Measurements from ENCODE around the gene CPNE2. TPM values are rescaled to one million over a fixed set of nuclear protein-coding genes. Genes with fewer than 3 reads are reported as not detected.

CPNE2 gene
- total RNA-seq, 8 experiments from 2014 or later = 14.7 to 71.4 (median 19.1) TPM

DNA sequence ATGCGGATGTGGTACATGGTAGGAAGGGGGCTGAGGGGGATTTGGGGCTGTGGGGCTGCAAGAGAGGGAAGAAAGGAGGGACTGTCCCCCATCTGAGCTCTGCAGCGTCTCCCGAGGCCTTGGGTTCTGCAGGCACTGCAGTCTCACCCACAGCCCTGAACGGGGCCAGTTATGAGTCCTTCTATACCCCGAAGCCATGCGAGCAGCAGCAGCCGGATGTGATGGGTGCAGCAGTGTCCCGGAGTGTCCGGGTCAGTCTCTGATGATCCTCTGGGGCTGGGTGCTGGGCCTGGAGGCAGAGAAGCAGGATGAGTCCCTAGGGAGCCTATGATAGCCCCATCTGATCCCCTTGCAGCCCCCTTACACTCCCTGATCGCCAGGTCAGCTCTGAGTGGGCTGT, 41.5 kb downstream of the CPNE2 start:
- 100% methylated on average over 1 of the region's 10 CpGs; no CpG with 5 or more reads in 9 of the 10 experiments for WGBS, 10 experiments
- Histone ChIP-seq H3K27ac (no peak overlapping the region), H3K4me1 (replicated peaks in 1 of 2) (peaks cover 10 to 18% of the 10 kb centered on the region in 2 donors), H3K4me3 (no peak overlapping the region)
- ATAC-seq (replicated peaks in 6 of 8) = no peak
- in situ Hi-C loops (cut with MboI; ENCODE audit: low pct_unique_long_range_greater_than_20kb in 2 of 9, low sequenced_read_pairs in 9 of 9, unreplicated experiment in 9 of 9) = no loop called here

DNA sequence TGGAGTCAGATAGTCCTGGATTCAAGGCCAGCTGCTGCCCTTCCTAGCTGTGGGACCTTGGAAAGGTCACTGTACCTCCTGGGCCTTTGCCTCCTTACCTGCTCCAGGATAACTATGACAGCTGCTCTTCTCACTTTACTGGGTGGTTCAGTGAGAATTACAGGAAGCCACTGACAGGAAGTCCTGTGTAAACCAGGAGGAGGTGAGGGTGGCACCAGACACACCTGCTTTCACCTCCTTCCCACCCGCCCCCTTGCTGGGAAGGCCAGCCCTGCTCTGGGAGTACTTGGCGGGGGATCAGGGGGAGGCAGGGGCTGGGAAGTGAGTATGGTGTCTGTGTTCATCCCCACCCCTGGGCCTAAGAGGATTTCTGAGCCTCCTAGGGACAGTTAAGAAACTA, 42.6 kb downstream of the CPNE2 start:
- Histone ChIP-seq H3K4me3 (no peak overlapping the region), H3K27ac (no peak overlapping the region), H3K4me1 (replicated peaks in 1 of 2) (peaks cover 10 to 18% of the 10 kb centered on the region in 2 donors)
- no peak for ATAC-seq (replicated peaks in 6 of 8)
- in situ Hi-C loops (cut with MboI; ENCODE audit: low pct_unique_long_range_greater_than_20kb in 2 of 9, low sequenced_read_pairs in 9 of 9, unreplicated experiment in 9 of 9) = no loop called here
- no CpG with 5 or more reads among the region's 2 CpGs for WGBS, 10 experiments

- Histone ChIP-seq H3K4me3 (no peak overlapping the region), H3K27ac (no peak overlapping the region), H3K4me1 (replicated peaks in 1 of 2) (peaks cover 10 to 15% of the 10 kb centered on the region in 2 donors)
- 75 to 100% (median 95%) methylated on average over 2 to 11 of the region's 14 CpGs; no CpG with 5 or more reads in 3 of the 10 experiments for WGBS, 10 experiments
- ATAC-seq (replicated peaks in 6 of 8) = no peak
- in situ Hi-C loops (cut with MboI; ENCODE audit: low pct_unique_long_range_greater_than_20kb in 2 of 9, low sequenced_read_pairs in 9 of 9, unreplicated experiment in 9 of 9) = no loop called here
These were observed 44.7 kb downstream of the CPNE2 start for GRCh38 chr16:57137043-57137442.

GRCh38 chr16:57137566-57138273, 45.3 kb downstream of the CPNE2 start:
- in situ Hi-C loops (cut with MboI; ENCODE audit: low pct_unique_long_range_greater_than_20kb in 2 of 9, low sequenced_read_pairs in 9 of 9, unreplicated experiment in 9 of 9) = no loop called here

DNA sequence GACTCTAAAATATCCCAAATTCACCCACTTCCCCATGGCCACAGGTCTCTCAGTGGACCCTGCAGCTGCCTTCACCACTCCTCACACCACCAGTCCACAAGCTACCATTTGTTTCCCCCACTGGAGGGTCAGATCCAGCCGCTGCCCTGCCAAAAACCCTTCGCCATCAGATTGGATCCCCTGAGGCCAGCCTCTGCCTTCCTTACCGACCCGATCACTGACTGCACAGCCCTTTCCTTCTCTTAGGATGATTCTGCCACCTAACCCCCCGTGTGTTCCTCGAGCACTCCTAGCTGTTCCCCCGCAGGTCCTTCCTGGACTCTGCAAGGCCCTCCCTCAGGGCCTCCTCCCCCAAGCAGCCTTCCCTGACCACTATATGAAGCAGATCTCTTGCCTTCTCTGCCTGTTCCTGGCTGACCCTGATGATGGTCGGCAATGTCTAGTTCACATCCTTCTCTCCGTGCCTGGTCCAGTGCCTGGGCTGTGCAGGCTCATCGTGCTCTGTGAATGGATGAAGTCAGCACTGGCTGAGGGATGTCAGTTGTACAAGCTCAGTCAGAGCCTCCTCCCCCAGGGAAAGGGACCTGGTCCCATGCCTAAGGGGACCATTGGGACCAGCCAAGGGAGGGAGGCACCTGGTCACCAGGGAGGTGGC, 46.0 kb downstream of the CPNE2 start:
- no peak overlapping the region for H3K4me3 ChIP-seq
- 60 to 100% (median 83%) methylated on average over 2 to 7 of the region's 10 CpGs; no CpG with 5 or more reads in 6 of the 10 experiments for WGBS, 10 experiments
- in situ Hi-C loops (cut with MboI; ENCODE audit: low pct_unique_long_range_greater_than_20kb in 2 of 9, low sequenced_read_pairs in 9 of 9, unreplicated experiment in 9 of 9) = no loop called here
- peaks cover 0 to 11% of the 10 kb centered on the region in 2 donors for H3K4me1 ChIP-seq (replicated peaks in 1 of 2)
- H3K27ac ChIP-seq = no peak overlapping the region
- ATAC-seq (replicated peaks in 6 of 8) = no peak

More at GRCh38 chr16:57137566-57138273, 45.3 kb downstream of the CPNE2 start:
- Histone ChIP-seq H3K4me1 (replicated peaks in 1 of 2) (peaks cover 3 to 11% of the 10 kb centered on the region in 2 donors), H3K4me3 (no peak overlapping the region), H3K27ac (no peak overlapping the region)
- WGBS, 10 experiments = 80 to 100% (median 94%) methylated on average over 1 to 6 of the region's 10 CpGs; no CpG with 5 or more reads in 6 of the 10 experiments
- ATAC-seq (replicated peaks in 6 of 8) = no peak

DNA sequence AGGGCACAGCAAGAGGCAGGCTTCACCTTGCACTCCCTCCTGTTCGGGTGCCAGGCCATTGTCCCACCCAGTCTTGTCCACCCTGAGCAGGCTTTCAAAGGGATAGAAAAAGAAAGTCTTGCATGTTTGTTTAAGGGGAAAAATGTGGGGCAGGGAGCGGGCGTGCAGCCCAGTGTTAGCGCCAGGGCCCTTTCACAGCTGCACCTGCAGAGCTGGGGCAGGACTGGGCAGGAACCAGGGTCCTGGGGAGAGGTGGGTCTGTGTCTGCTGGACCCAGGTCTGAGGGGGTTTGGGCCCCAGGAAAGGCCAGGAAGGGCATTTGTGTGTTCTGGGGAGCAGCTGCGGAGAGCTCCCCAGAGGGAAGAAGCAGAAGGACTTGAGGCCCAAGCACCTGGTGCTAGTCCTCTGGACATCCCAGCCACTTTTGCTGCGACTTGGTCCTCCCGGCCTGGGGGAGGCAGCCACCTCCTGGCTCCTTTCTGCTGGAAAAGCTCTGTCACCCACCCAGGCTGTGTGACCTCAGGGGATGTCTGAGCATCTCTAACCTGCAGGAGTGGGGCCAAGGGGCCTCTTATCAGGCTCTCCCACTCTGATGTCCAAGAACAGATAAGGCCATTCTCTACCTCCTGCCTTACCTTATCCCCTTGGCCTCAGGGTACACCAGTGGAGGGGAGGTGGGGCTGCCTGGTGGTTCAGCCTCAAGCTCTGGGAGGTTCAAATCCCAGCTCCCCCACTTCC, 48.7 kb downstream of the CPNE2 start:
- peak in 1 of 8 experiments; percentile 6 for ATAC-seq (replicated peaks in 6 of 8)
- 67 to 100% (median 94%) methylated on average over 1 to 3 of the region's 7 CpGs; no CpG with 5 or more reads in 7 of the 10 experiments for WGBS, 10 experiments
- Histone ChIP-seq H3K4me3 (no peak overlapping the region), H3K4me1 (replicated peaks in 1 of 2) (peaks cover 0 to 20% of the 10 kb centered on the region in 2 donors), H3K27ac (no peak overlapping the region)
- in situ Hi-C loops (cut with MboI; ENCODE audit: low pct_unique_long_range_greater_than_20kb in 2 of 9, low sequenced_read_pairs in 9 of 9, unreplicated experiment in 9 of 9) = no loop called here

GRCh38 chr16:57141822-57142631, 49.6 kb downstream of the CPNE2 start:
- ATAC-seq (replicated peaks in 6 of 8) = no peak
- H3K27ac ChIP-seq = no peak overlapping the region
- H3K4me1 ChIP-seq (replicated peaks in 1 of 2) = peaks cover 2 to 24% of the 10 kb centered on the region in 2 donors

GRCh38 chr16:57143149-57143921, 51.0 kb downstream of the CPNE2 start:
- in situ Hi-C loops (cut with MboI; ENCODE audit: low pct_unique_long_range_greater_than_20kb in 2 of 9, low sequenced_read_pairs in 9 of 9, unreplicated experiment in 9 of 9) = no loop called here
- ATAC-seq (replicated peaks in 6 of 8) = peak in 5 of 8 experiments; percentile 37 to 72 (median 63)
- Histone ChIP-seq H3K4me3 (no peak overlapping the region), H3K27ac (no peak overlapping the region), H3K4me1 (replicated peaks in 1 of 2) (peaks cover 8 to 29% of the 10 kb centered on the region in 2 donors)
- 14 to 100% (median 90%) methylated on average over 1 to 4 of the region's 14 CpGs; no CpG with 5 or more reads in 1 of the 10 experiments for WGBS, 10 experiments

More at GRCh38 chr16:57141822-57142631, 49.6 kb downstream of the CPNE2 start:
- in situ Hi-C loops (cut with MboI; ENCODE audit: low pct_unique_long_range_greater_than_20kb in 2 of 9, low sequenced_read_pairs in 9 of 9, unreplicated experiment in 9 of 9) = no loop called here
- H3K4me3 ChIP-seq = no peak overlapping the region
- 69 to 100% (median 80%) methylated on average over 1 to 13 of the region's 16 CpGs; no CpG with 5 or more reads in 2 of the 10 experiments for WGBS, 10 experiments

DNA sequence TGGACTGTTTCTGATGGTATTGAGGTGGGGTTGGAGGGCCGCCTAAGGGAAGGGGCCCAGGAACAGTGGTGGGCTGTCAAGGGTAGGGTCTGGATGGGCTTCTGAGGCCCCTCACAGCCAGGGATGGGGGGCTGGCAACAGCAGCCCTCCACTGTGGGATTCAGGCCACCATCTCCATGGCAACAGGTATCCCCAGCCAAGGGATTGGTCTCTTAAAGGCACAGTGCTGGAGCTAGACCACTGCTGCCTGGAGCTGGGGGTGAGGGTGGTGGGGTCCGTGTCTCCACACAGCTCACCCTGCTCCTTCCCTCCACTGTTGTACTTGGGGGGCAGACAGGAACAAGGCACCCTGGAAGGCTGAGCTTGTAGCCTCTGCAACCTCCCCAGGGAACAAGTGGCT, 51.6 kb downstream of the CPNE2 start:
- WGBS, 10 experiments = 80% methylated on average over 1 of the region's 2 CpGs; no CpG with 5 or more reads in 8 of the 10 experiments
- Histone ChIP-seq H3K4me3 (no peak overlapping the region), H3K4me1 (replicated peaks in 1 of 2) (peaks cover 8 to 29% of the 10 kb centered on the region in 2 donors), H3K27ac (no peak overlapping the region)
- in situ Hi-C loops (cut with MboI; ENCODE audit: low pct_unique_long_range_greater_than_20kb in 2 of 9, low sequenced_read_pairs in 9 of 9, unreplicated experiment in 9 of 9) = no loop called here
- ATAC-seq (replicated peaks in 6 of 8) = peak in 1 of 8 experiments; percentile 16

- WGBS, 10 experiments = 40 to 100% (median 75%) methylated on average over 1 to 4 of the region's 14 CpGs; no CpG with 5 or more reads in 1 of the 10 experiments
These were observed 53.0 kb downstream of the CPNE2 start for GRCh38 chr16:57145046-57146021.

More at GRCh38 chr16:57145046-57146021, 53.0 kb downstream of the CPNE2 start:
- Histone ChIP-seq H3K4me1 (replicated peaks in 1 of 2) (peaks cover 8 to 29% of the 10 kb centered on the region in 2 donors), H3K27ac (no peak overlapping the region), H3K4me3 (no peak overlapping the region)
- ATAC-seq (replicated peaks in 6 of 8) = no peak
- in situ Hi-C loops (cut with MboI; ENCODE audit: low pct_unique_long_range_greater_than_20kb in 2 of 9, low sequenced_read_pairs in 9 of 9, unreplicated experiment in 9 of 9) = no loop called here
